Activated T-helper 1 cell treated with anti-CD3 and anti-CD28 coated beads, Interleukin-12 subunit alpha, Interleukin-12 subunit beta, Interleukin-2, Interleukin-4 antibody, amounts not matched to agents 30 ng/mL and 10 ng/mL and 1 ng/mL, durations not matched to agents 14 hours and 24 hours and 36 hours (primary cell): ENCODE measurements around the gene BIRC3. TPM values are rescaled to one million over a fixed set of nuclear protein-coding genes. Genes with fewer than 3 reads are reported as not detected.

ENCODE experiments used
- total RNA-seq: library from RNA; stranded (reverse); gene quantifications from 2 replicates; pipeline ENCODE4 v1.2.3, GENCODE V29; 2022

BIRC3 gene
- total RNA-seq, 1 donor from 2014 or later = 101 TPM

Other genes with a start within 250 kb of the BIRC3 start
- 0.10 TPM in 2 replicates for gene YAP1, start 207.0 kb upstream of the BIRC3 start, total RNA-seq
- 30.6 and 33.3 TPM in 2 replicates for gene BIRC2, start 29.7 kb downstream of the BIRC3 start, total RNA-seq
- 206 and 231 TPM in 2 replicates for gene TMEM123, start 135.3 kb downstream of the BIRC3 start, total RNA-seq
- not detected in 2 replicates for gene MMP7, start 213.3 kb downstream of the BIRC3 start, total RNA-seq